NT2/D1 (cell line): Measurements from ENCODE around the gene HEATR5A.

Experiments used
- SUZ12 ChIP-seq: IDR thresholded peaks from 2 replicates; pipeline ENCODE4 v1.6.1; 2011; ENCODE audit not compliant: insufficient read length, insufficient read depth; ENCODE audit errors: extremely low read depth
- YY1 ChIP-seq: IDR thresholded peaks from 2 replicates; pipeline ENCODE4 v1.6.1; 2011; ENCODE audit not compliant: insufficient read length, insufficient read depth
- ZNF274 ChIP-seq: IDR thresholded peaks from 2 replicates; pipeline ENCODE4 v1.6.1; 2011; ENCODE audit warnings: mild to moderate bottlenecking, low read depth, low read length

DNA sequence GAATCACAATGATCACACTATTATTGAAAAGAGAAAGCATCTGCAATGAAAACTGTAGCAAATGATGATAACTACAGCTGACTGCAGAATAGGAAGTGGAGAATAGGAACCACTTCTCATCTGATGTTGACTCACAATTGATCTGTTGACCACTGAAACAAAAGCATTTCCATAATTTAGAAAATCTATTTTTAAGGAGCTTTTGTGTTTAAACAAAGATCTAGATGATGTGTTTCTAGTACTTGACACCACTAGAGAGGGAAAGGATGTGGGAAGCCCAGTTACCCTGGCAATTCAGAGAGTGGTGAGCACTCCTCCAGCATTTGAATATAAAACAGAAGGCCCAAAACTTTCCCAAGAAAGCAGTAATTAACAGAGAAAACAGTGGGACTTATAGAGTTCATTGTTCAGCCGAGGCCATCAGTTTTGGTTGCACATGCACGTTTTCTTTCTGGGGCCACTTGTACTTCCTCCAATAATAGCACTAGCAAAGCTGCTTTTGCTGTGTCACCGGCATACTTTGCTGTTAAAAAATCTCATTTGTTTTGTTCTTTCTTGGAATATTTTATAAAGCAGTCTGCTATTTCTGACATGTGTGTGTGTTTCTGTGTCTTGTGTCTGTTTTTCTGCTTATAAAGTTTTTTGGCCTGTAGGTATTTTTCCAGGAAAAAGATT, 136.6 kb downstream of the HEATR5A start:
- TF ChIP-seq YY1 (no peak), ZNF274 (no peak), SUZ12 (no peak)
